SU-DHL-6 (cell line): Measurements from ENCODE around the gene SGCA.

Source experiments
- EZH2phosphoT487 ChIP-seq: fragments of 200-600 bp; sonication (generic), shearing (Covaris generic); conservative IDR thresholded peaks from 2 replicates; pipeline ENCODE4 v1.6.1; 2018; ENCODE audit warnings: mild to moderate bottlenecking, antibody characterized with exemption, low read length, moderate library complexity, mixed read lengths
- TF ChIP-seq, protein P1 (sequence below): fragments of 200-600 bp; sonication (generic); IDR thresholded peaks from one replicate; pipeline ENCODE4 v1.5.1; 2017; ENCODE audit warnings: antibody characterized with exemption, mild to moderate bottlenecking, low read length, moderate library complexity; ENCODE audit not compliant: insufficient read depth, poor library complexity, severe bottlenecking

DNA sequence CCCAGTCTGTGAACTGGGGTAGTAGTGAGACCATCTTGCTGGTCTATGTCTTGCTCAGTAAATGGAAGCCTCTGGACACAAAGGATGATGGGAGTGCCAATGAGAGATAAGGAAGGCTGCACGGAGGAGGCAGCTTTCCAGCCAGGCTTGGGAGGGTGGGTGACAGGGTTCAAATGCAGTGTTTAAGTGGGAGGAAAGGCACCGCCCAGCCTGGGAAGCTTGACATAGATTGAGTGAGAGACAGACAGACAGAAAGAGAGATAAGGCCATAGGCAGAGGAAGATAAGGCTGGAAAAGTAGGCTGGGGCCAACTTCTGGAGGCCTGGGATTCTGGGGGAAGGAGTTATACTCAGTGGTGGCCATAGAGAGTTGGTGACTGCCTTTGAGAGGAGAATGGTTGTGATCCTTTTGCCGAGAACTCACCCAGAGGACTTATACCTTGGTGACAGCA is 42.8 kb downstream of the SGCA start:
- TF ChIP-seq, protein P1, sequence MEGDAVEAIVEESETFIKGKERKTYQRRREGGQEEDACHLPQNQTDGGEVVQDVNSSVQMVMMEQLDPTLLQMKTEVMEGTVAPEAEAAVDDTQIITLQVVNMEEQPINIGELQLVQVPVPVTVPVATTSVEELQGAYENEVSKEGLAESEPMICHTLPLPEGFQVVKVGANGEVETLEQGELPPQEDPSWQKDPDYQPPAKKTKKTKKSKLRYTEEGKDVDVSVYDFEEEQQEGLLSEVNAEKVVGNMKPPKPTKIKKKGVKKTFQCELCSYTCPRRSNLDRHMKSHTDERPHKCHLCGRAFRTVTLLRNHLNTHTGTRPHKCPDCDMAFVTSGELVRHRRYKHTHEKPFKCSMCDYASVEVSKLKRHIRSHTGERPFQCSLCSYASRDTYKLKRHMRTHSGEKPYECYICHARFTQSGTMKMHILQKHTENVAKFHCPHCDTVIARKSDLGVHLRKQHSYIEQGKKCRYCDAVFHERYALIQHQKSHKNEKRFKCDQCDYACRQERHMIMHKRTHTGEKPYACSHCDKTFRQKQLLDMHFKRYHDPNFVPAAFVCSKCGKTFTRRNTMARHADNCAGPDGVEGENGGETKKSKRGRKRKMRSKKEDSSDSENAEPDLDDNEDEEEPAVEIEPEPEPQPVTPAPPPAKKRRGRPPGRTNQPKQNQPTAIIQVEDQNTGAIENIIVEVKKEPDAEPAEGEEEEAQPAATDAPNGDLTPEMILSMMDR, result no peak
- no peak for TF ChIP-seq EZH2phosphoT487
